Neural progenitor cell (in vitro differentiated cells): ENCODE data around the gene SHISAL2B.

Experiments
- EZH2 ChIP-seq: fragments of 200-600 bp; sonication (generic); IDR thresholded peaks from 2 replicates; pipeline ENCODE4 v1.6.1; 2017; ENCODE audit warnings: antibody characterized with exemption, mild to moderate bottlenecking, moderate library complexity
- EZH2phosphoT487 ChIP-seq: fragments of 200-600 bp; sonication (generic); IDR thresholded peaks from 2 replicates; pipeline ENCODE4 v1.6.1; 2017; ENCODE audit warnings: antibody characterized with exemption
- TF ChIP-seq, protein P1 (sequence below): fragments of 200-600 bp; sonication (generic); IDR thresholded peaks from 2 replicates; pipeline ENCODE4 v1.5.1; 2017; ENCODE audit warnings: antibody characterized with exemption, mild to moderate bottlenecking

DNA sequence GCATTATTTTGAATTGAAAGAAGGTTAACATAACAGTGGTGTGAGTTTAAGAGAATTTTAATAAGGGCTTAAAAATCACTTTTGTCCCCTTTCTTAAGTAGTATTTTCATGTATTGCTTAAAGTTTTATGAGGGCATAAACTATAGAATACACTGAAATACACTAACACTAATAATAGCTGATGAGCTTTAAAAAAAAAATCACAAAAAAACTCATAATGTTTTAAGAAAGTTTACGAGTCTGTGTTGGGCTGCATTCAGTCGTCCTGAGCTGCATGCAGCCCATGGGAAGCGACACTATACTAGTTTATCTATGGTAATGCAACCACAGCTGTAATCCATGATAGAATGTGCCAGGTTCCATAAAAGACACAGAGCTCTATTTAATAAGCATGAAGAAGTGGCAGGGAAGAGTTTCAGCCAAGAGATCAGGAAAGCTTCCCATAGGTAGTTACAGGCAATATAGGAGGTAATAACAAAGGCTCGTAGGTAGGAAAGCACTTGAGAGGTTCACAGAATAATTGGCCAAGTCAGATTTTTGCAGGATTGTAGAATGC lies 73.7 kb downstream of the SHISAL2B start:
- TF ChIP-seq, protein P1, sequence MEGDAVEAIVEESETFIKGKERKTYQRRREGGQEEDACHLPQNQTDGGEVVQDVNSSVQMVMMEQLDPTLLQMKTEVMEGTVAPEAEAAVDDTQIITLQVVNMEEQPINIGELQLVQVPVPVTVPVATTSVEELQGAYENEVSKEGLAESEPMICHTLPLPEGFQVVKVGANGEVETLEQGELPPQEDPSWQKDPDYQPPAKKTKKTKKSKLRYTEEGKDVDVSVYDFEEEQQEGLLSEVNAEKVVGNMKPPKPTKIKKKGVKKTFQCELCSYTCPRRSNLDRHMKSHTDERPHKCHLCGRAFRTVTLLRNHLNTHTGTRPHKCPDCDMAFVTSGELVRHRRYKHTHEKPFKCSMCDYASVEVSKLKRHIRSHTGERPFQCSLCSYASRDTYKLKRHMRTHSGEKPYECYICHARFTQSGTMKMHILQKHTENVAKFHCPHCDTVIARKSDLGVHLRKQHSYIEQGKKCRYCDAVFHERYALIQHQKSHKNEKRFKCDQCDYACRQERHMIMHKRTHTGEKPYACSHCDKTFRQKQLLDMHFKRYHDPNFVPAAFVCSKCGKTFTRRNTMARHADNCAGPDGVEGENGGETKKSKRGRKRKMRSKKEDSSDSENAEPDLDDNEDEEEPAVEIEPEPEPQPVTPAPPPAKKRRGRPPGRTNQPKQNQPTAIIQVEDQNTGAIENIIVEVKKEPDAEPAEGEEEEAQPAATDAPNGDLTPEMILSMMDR, result no peak
- no peak for TF ChIP-seq EZH2
- TF ChIP-seq EZH2phosphoT487, result no peak
